Activated CD4-positive, alpha-beta T cell treated with anti-CD3 and anti-CD28 coated beads for 4 hours (primary cell): ENCODE results near the gene PTPRG.

Source experiments
- DNase-seq, 2 donors: peaks; one replicate each; pipeline ENCODE4 v3.0.0-alpha.2; 2020

PTPRG gene

GRCh38 chr3:61841988-61842387, 280.6 kb downstream of the PTPRG start:
- no peak for DNase-seq

GRCh38 chr3:61844346-61844745, 283.0 kb downstream of the PTPRG start:
- no peak for DNase-seq

GRCh38 chr3:61846488-61846887, 285.1 kb downstream of the PTPRG start:
- no peak for DNase-seq

GRCh38 chr3:61847784-61848462, 286.6 kb downstream of the PTPRG start:
- DNase-seq, result no peak

GRCh38 chr3:61848885-61849284, 287.5 kb downstream of the PTPRG start:
- no peak for DNase-seq

- no peak for DNase-seq
Observed at GRCh38 chr3:61853912-61854311, 292.5 kb downstream of the PTPRG start.

- no peak for DNase-seq
Observed at GRCh38 chr3:61855211-61855610, 293.8 kb downstream of the PTPRG start.

GRCh38 chr3:61857297-61857696, 295.9 kb downstream of the PTPRG start:
- DNase-seq, result no peak

GRCh38 chr3:61858054-61858453, 296.7 kb downstream of the PTPRG start:
- DNase-seq, result no peak

GRCh38 chr3:61861410-61861809, 300.0 kb downstream of the PTPRG start:
- DNase-seq, result no peak

GRCh38 chr3:61862614-61863289, 301.4 kb downstream of the PTPRG start:
- DNase-seq, result no peak

GRCh38 chr3:61863579-61863978, 302.2 kb downstream of the PTPRG start:
- no peak for DNase-seq

- DNase-seq, result no peak
Observed at GRCh38 chr3:61864886-61865285, 303.5 kb downstream of the PTPRG start.

- no peak for DNase-seq
Observed at GRCh38 chr3:61865466-61866152, 304.2 kb downstream of the PTPRG start.

GRCh38 chr3:61866153-61866542, 304.8 kb downstream of the PTPRG start:
- no peak for DNase-seq

GRCh38 chr3:61866961-61867461, 305.6 kb downstream of the PTPRG start:
- DNase-seq, result no peak

GRCh38 chr3:61868499-61868898, 307.1 kb downstream of the PTPRG start:
- no peak for DNase-seq

GRCh38 chr3:61869371-61869770, 308.0 kb downstream of the PTPRG start:
- no peak for DNase-seq

GRCh38 chr3:61871644-61872043, 310.3 kb downstream of the PTPRG start:
- DNase-seq, result no peak

- no peak for DNase-seq
Observed at GRCh38 chr3:61872077-61872706, 310.8 kb downstream of the PTPRG start.

- DNase-seq, result no peak
Observed at GRCh38 chr3:61875046-61875844, 313.9 kb downstream of the PTPRG start.

- no peak for DNase-seq
Observed at GRCh38 chr3:61875976-61876671, 314.8 kb downstream of the PTPRG start.
